ENCODE measurements around the gene CR1.
"Not testable (repeated sequence)": the region's sequence is repeated elsewhere in the genome, so short reads cannot be mapped to it uniquely, and the experiment has no call there.

DNA sequence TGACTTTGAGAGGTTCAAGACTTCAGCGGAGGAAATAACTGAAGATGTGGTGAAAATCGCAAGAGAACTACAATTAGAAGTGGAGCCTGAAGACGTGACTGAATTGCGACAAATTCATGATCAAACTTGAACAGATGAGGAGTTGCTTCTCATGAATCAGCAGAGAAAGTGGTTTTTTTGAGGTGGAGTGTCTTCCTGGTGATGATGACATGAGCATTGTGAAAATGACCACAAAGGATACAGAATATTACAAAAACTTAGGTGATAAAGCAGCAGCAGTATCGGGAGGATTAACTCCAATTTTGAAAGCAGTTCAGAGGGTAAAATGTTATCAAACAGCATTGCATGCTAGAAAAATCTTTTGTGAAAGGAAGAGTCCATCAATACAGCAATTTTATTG is 76.0 kb downstream of the CR1 start:
- TF ChIP-seq, protein P1, sequence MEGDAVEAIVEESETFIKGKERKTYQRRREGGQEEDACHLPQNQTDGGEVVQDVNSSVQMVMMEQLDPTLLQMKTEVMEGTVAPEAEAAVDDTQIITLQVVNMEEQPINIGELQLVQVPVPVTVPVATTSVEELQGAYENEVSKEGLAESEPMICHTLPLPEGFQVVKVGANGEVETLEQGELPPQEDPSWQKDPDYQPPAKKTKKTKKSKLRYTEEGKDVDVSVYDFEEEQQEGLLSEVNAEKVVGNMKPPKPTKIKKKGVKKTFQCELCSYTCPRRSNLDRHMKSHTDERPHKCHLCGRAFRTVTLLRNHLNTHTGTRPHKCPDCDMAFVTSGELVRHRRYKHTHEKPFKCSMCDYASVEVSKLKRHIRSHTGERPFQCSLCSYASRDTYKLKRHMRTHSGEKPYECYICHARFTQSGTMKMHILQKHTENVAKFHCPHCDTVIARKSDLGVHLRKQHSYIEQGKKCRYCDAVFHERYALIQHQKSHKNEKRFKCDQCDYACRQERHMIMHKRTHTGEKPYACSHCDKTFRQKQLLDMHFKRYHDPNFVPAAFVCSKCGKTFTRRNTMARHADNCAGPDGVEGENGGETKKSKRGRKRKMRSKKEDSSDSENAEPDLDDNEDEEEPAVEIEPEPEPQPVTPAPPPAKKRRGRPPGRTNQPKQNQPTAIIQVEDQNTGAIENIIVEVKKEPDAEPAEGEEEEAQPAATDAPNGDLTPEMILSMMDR (IDR thresholded peaks at IDR 0.05; ENCODE audit: extremely low read depth in 1 of 2, insufficient read depth in 1 of 2, low read depth in 1 of 2, low read length in 2 of 2): not testable (repeated sequence)
- TF ChIP-seq POLR2AphosphoS5 (IDR thresholded peaks at IDR 0.05; ENCODE audit: insufficient read depth, low read depth, low read length); POLR2A (IDR thresholded peaks at IDR 0.05; ENCODE audit: low read depth, low read length); FOS (IDR thresholded peaks at IDR 0.05; ENCODE audit: borderline replicate concordance, insufficient read depth, low read length); EZH2 (IDR thresholded peaks at IDR 0.05; ENCODE audit: borderline replicate concordance, low read depth, low read length, severe bottlenecking); GATA2 (IDR thresholded peaks at IDR 0.05; ENCODE audit: insufficient read depth, insufficient read length, low read depth, low read length); MYC (IDR thresholded peaks at IDR 0.05; ENCODE audit: low read depth, low read length); JUN (IDR thresholded peaks at IDR 0.05; ENCODE audit: borderline replicate concordance, insufficient read depth, insufficient read length, low read depth): not testable (repeated sequence)
- TF ChIP-seq, protein P2, sequence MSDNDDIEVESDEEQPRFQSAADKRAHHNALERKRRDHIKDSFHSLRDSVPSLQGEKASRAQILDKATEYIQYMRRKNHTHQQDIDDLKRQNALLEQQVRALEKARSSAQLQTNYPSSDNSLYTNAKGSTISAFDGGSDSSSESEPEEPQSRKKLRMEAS (IDR thresholded peaks at IDR 0.05; ENCODE audit: insufficient read depth, insufficient read length): not testable (repeated sequence)
